Measurements from ENCODE around the gene TOMM70.

GRCh38 chr3:100402891-100403290 lies 2.0 kb upstream of the TOMM70 start:
- TF ChIP-seq, protein P1, sequence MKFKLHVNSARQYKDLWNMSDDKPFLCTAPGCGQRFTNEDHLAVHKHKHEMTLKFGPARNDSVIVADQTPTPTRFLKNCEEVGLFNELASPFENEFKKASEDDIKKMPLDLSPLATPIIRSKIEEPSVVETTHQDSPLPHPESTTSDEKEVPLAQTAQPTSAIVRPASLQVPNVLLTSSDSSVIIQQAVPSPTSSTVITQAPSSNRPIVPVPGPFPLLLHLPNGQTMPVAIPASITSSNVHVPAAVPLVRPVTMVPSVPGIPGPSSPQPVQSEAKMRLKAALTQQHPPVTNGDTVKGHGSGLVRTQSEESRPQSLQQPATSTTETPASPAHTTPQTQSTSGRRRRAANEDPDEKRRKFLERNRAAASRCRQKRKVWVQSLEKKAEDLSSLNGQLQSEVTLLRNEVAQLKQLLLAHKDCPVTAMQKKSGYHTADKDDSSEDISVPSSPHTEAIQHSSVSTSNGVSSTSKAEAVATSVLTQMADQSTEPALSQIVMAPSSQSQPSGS (CRISPR knock-in tag; IDR thresholded peaks at IDR 0.05; ENCODE audit: borderline replicate concordance, low read depth): no peak
- no peak for TF ChIP-seq NFYB (CRISPR knock-in tag; conservative IDR thresholded peaks at IDR 0.05; ENCODE audit: low read depth)
- TF ChIP-seq, protein P2, sequence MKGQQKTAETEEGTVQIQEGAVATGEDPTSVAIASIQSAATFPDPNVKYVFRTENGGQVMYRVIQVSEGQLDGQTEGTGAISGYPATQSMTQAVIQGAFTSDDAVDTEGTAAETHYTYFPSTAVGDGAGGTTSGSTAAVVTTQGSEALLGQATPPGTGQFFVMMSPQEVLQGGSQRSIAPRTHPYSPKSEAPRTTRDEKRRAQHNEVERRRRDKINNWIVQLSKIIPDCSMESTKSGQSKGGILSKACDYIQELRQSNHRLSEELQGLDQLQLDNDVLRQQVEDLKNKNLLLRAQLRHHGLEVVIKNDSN (CRISPR knock-in tag; IDR thresholded peaks at IDR 0.05): no peak
- TF ChIP-seq JUN (CRISPR knock-in tag; IDR thresholded peaks at IDR 0.05): no peak
- TF ChIP-seq, protein P3, sequence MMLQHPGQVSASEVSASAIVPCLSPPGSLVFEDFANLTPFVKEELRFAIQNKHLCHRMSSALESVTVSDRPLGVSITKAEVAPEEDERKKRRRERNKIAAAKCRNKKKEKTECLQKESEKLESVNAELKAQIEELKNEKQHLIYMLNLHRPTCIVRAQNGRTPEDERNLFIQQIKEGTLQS (CRISPR knock-in tag; conservative IDR thresholded peaks at IDR 0.05): no peak
